HG02678 (cell line): Measurements from ENCODE around the gene ZNF609.
A peak's percentile ranks its signal among the peaks of the same experiment; 100 is the strongest.
"Not testable (repeated sequence)": the region's sequence is repeated elsewhere in the genome, so short reads cannot be mapped to it uniquely, and the experiment has no call there.

Experiments used
- ATAC-seq: cut with Tn5 transposase; IDR thresholded peaks from one replicate; pipeline ENCODE4 v1.9.1; 2021; ENCODE audit warnings: mild to moderate bottlenecking, moderate library complexity; ENCODE audit not compliant: unreplicated experiment

Gene ZNF609

GRCh38 chr15:64617727-64618126, 157.3 kb downstream of the ZNF609 start:
- no peak for ATAC-seq

GRCh38 chr15:64618138-64618537, 157.8 kb downstream of the ZNF609 start:
- no peak for ATAC-seq

DNA sequence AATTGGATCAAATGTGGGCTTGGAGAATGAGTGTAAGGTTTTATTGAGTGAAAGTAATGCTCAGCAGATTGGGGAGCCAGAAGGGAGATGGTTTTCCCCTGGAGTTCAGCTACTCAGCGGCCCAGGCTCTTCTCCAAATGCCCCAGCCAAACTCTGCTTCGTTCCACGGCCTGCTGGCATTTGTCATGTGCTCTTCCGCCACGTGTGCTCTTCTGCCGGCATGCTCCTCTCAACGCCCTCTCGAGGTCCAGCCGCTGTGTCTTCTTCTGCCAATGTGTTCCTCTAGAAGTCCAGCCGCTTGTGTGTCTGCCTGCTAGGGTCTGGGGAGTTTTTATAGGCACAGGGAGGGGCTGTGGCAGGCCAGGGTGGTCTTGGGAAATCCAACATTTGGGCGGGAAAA, 158.2 kb downstream of the ZNF609 start:
- ATAC-seq = no peak

DNA sequence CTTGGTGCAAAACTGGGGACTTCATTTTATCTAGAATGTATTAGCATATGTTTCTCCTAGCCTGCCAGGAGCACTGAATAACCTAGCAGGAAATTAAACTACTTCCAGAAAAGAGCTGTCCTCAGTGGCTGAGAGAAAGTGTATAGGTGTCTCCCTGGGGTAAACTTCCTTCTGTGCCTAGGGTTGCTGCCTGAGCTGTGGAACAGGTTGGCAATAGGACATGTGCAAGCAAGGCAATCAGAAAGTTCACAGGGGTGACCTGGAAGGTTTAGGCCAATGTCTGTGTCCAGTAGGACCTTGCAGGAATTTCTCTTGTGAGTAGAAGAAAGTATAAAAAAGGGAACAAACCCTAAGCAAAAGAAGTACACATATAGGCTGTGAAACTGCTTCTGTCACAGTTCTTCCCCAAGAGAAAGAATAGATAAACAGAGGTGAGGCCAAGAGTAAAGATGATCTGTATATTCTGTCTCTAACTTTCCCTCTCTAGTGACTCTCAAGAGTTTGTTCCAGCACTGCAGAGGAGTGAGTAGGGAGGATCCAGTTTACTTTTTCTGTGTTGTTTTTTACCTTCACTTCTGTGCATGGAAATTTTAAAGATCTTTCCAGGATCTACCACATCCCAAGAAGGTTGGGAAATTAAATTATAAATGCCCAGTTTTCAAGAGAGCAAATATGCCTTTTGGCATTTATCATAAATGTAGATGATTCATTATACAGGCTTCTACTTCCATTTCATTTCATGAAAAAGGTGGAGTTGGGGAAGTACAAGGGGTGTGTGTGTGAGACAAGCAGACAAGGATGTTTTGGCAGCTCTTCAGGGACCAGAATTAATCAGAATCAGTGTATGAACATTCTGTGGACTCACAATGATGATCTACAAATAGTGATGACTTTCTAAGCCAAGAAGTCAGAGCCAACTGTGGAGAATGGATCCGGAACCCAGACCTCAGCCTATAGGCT, 159.8 kb downstream of the ZNF609 start:
- ATAC-seq = no peak

DNA sequence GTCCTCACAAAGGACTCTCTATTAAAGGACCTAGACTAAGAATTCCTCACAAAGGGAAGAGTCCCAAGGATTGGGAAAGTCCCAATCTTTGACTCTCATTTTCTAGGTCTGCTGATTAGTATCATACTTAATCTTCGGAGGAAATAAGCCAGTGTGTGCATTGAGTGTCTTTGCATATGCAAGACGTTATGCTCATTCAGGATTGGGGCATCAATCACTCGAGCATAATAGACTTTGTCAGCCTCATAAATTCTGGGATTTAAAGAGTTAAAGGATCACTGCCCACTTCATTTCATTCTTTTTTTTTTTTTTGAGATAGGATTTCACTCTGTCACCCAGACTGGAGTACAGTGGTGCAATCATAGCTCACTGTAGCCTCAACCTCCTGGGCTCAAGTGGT, 160.7 kb downstream of the ZNF609 start:
- no peak for ATAC-seq

DNA sequence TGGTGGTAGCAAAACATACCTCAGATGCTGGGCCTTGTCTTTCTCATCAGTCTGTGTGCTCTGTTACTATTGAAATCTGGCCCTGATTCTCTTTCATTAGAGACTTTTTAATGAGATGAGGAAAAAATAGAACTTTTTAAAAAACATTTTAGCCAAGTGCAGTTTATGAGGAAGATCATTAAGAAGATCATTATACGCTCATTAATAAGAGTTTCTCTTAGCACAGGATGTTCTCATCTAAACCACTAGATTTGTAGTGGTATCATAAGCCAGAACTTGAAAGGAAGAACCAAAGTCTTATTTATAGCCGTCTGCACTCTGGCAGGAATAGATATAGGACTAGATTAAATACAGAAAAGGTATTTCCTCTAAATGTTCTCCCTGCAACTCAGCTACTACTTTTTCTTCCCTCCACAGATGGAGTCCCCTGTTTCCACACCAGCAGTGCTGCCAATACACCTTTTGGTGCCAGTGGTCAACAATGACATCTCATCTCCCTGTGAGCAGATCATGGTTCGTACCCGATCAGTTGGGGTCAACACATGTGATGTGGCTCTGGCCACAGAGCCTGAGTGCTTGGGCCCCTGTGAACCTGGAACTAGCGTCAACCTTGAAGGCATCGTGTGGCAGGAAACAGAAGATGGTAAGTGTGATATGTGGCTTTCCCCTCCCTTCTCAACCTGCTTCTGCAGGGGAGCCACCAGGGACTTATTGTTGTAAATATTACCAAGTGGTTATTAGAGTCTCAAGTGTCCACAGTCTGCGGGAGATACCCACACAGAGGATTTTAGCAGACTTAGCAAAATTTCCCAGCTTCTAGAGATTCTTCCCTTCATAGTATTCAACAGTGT, 162.3 kb downstream of the ZNF609 start:
- ATAC-seq = peak; percentile 79

- ATAC-seq = no peak
These were observed 163.1 kb downstream of the ZNF609 start for GRCh38 chr15:64623347-64623996.

GRCh38 chr15:64624242-64624641, 163.9 kb downstream of the ZNF609 start:
- ATAC-seq = no peak

DNA sequence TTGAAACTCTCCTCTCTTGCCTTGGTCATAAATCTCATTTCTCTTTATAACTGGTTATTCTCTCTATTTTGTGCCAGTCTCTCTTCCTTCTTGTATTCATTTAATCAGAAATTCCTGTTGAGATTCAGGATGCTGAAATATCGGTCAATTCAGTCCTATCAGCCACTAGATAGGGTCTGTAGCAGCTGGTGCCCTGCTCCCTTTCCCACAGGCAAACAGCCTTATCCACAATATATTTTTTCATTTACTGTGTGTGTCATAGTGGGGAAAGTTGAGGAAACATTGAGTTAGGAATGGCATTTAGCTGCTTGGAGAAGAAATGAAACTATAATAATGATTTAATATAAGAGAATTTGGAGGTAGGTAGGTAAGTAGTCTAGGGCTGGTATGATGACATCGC, 168.7 kb downstream of the ZNF609 start:
- no peak for ATAC-seq

DNA sequence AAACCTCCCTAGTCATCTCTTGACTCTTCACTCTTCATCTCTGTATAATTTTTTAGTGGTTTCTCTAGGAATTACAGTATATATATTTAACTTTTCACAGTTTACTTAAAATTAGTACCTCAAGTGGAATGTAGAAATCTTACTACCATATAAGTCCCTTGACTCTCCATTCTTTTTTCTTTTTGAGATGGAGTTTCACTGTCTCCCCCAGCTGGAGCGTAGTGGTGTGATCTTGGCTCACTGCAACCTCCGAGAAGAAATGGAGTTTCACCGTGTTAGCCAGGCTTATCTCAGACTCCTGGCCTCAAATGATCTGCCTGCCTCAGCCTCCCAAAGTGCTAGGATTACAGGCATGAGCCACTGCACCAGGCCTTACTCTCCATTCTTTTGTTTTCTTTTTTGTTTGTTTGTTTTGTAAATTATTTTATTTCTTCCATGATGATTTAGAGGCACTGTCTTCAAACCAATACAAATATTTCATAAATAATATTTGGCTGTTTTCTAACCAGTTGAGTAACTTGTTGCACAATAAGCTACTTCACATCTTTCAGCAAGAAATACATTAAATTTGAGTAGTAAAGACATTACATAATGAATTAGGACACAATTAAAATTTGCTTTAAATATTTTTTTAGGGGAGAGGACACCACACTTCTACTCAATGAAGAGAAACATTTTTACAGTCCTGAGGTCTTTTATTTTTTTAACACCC, 170.2 kb downstream of the ZNF609 start:
- ATAC-seq = no peak

- not testable (repeated sequence) for ATAC-seq
These were observed 172.3 kb downstream of the ZNF609 start for GRCh38 chr15:64632639-64633038.

DNA sequence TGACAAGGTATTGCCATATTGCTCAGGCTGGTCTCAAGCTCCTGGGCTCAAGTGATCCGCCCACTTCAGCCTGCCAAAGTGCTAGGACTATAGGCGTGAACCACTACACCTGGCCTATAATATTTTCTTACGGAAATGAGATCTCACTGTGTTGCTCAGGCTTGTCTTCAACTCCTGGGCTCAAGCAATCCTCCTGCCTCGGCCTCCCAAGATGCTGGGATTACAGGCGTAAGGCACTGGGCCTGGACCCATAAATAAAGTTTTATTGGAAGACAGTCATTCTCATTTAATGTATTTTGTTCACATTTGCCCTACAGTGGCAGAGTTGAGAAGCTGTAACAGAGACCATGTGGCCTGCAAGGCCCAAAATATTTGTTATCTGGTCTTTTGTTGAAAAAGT, 173.0 kb downstream of the ZNF609 start:
- no peak for ATAC-seq

DNA sequence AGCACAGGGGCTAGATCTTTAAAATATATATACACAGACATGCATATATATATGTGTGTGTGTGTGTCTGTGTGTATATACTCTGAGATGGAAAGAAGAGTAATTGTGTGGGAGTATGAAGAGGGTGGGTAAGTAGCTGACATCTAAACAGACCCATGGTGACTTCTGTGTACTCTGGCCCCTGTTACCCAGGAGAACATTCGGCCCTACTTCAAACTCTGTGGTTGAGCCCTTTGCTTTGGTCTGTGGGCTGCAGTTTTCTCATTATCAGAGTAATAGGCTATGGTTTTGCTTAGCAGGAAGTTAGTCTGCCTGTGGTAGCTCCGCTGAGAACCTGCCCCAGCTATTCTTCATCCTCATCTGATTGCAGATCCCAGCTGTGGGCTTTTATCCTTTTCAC, 173.6 kb downstream of the ZNF609 start:
- ATAC-seq = peak; percentile 73

GRCh38 chr15:64634576-64635498, 174.5 kb downstream of the ZNF609 start:
- no peak for ATAC-seq

DNA sequence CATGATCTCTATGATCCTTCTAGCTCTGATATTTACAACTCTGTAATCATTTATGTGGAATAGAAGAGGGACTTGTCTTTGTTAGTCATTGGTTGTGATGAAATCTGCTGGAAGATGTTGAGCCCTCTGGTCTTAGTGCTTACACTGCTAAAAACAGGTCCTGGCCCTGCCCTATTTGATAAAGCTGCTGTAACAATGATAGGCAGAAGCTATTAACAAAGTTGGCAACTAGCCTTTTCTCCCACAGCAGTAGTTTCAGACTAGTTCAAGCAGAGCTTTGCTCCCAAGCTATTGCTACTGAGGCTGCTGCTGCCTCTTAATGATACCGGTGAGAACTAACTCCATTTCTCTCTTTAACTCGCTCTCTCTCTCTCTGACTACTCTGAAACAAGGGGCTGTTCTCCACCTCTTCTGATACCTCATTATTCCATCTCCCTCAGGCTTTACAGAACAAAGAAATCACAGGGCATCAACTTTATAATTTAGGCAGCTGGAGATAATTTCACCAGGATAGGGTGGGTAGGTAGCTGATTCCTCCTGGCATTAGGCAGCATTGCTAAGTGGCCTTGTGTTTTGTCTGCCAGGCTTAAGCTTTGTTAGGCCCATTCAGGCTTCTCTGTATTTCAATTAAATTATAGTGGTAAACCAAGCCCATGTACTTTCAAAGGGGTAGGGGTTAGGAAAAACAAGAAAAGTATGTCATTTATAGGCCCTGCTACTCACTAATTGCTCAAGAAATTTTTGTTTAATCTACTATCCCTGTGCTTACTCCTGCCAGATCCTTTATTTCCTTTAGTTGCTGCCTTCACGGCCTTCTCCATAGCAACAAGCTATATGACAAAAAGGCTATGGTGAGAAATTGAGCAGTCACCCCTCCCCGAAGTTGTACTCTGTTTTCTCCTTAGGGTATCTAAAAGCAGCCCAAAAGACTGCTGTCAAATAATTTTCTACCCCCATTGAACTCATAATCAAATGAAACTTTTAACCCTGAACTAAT, 175.4 kb downstream of the ZNF609 start:
- ATAC-seq = no peak

DNA sequence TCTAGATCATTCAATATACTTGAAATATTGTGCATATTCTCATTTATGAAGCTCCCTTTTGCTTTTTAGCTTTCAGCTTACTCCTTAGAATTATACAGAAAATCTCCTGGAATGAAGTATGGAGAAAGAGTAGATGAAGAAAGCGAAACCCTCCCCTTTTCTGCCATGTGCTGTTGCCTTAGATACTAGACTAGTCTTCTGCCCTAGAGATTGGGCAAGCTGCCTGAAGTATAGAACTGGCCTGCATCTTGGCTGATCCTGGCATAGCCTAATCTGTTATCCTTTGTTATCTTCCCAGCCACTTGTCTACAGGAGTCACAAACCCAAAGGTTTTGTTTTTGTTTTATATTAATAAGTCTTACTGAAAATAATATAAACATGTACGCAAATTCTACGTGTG, 176.2 kb downstream of the ZNF609 start:
- no peak for ATAC-seq

DNA sequence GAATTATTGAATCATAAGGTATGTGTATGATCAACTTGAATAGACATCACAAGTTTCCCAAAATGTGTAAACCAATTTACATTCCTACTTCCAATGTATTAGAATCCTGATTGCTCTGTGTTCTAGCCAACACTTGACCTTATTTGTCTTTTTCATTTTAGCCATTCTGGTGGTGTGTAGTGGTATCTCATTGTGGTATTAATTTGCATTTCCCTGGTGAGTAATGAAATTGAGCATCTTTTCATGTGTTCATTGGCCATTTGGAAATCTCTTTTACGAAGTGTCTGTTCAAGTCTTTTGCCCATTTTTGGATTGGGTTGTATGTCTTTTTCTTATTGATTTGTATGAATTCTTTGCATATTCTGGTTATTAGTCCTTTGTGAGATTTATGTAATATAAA, 177.0 kb downstream of the ZNF609 start:
- no peak for ATAC-seq

DNA sequence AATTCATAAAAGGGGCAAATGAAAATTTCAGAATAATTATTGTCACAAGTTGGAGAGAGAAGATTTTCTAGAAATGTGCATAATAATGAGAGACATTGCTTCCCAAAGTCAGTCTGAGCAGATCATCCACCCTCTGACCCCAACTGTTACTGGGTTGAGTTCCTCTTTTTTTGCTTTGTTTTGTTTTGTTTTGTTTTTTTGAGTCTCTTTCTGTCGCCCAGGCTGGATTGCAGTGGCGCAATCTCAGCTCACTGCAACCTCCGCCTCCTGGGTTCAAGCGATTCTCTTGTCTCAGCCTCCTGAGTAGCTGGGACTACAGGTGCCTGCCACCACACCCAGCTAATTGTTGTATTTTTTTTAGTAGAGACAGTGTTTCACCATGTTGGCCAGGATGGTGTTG, 179.4 kb downstream of the ZNF609 start:
- ATAC-seq = not testable (repeated sequence)
